ENCODE data around the gene SAFB2. TPM values are rescaled to one million over a fixed set of nuclear protein-coding genes. Genes with fewer than 3 reads are reported as not detected.

The SAFB2 gene
- total RNA-seq (10 to 100 TPM; 35.0 to 68.3 (median 41.5) TPM), polyA plus RNA-seq (100 to 1,000 TPM; 108 to 112 TPM)

DNA sequence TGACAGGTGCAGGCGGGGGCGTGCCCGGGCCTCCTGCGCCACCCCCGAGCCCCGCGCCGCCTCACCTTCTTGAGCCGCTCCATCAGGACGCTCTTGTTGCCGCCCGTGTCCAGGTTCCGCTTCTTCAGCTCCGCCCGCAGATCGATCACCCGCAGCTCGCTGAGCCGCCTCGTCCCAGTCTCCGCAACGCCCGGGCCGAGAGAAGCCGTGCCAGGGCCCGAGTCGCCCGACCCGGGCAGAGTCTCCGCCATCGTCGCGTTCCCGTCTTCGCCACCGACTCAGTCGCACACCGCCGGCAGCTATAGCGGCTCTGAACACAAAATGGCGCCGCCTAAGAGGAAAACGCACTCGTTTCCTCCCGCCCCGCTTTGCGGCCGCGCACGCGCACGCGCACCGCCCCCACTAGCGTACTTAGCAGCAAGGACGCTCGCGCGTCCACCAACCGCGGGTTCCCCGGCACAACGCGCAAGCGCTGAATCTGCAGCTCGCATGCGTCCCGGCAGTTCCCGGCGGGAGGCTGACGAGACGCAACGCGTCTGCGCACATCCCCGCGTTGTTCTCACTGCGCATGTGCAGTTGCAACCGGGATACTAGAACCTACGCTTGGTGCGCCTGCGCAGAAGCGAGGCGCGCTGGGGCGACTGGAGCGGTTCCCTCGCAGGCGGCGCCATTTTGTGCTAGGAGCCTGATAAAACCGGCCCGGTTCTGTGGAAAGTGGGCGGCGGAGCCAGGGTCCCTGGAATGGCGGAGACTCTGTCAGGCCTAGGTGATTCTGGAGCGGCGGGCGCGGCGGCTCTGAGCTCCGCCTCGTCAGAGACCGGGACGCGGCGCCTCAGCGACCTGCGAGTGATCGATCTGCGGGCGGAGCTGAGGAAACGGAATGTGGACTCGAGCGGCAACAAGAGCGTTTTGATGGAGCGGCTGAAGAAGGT, at the start of gene SAFB2, which contains the start of gene SAFB:
Gene SAFB2 (minus strand): TSS at position 312 of the 932 bp plus-strand sequence. CDS start 61 bp downstream, at position 251.
Gene SAFB (plus strand): TSS at position 619 of the 932 bp plus-strand sequence. CDS start 123 bp downstream, at position 742.
- DNase-seq: peak; percentile 99 to 100 (median 100)

DNA sequence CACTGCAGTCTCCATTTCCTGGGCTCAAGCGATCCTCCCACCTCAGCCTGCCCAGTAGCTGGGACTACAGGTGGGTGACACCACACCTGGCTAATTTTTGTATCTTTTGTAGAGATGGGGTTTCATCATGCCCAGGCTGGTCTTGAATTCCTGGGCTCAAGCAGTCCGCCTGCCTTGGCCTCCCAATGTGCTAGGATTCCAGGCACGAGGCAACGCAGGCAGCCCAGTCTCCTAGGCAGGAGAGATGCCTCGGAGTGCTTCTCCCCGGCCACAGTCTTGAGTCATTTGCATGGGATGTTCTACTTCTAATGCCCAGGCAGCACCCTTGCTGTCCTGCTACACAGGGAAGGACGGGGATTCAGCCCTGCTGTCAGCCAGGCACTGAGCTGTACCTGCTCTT, 49.0 kb upstream of the SAFB2 start:
- no peak overlapping the region for H3K27ac ChIP-seq
- DNase-seq (peak in 1 of 6 donors; percentile 23), FAIRE-seq (no peak), ATAC-seq (no peak)
- H3K27me3 ChIP-seq: no peaks in the 10 kb centered on the region
- TF ChIP-seq, protein P1, sequence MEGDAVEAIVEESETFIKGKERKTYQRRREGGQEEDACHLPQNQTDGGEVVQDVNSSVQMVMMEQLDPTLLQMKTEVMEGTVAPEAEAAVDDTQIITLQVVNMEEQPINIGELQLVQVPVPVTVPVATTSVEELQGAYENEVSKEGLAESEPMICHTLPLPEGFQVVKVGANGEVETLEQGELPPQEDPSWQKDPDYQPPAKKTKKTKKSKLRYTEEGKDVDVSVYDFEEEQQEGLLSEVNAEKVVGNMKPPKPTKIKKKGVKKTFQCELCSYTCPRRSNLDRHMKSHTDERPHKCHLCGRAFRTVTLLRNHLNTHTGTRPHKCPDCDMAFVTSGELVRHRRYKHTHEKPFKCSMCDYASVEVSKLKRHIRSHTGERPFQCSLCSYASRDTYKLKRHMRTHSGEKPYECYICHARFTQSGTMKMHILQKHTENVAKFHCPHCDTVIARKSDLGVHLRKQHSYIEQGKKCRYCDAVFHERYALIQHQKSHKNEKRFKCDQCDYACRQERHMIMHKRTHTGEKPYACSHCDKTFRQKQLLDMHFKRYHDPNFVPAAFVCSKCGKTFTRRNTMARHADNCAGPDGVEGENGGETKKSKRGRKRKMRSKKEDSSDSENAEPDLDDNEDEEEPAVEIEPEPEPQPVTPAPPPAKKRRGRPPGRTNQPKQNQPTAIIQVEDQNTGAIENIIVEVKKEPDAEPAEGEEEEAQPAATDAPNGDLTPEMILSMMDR (IDR thresholded peaks at IDR 0.05): no peak
- H3K36me3 ChIP-seq: peaks cover 2 to 26% (median 9%) of the 10 kb centered on the region in 3 donors
- no peaks in the 10 kb centered on the region for H3K4me1 ChIP-seq
- intact Hi-C loops (cut with DNase I): no loop called here
- WGBS, 2 donors: 95 to 97% methylated on average over 7 of the region's 7 CpGs
- H3K4me3 ChIP-seq: no peak overlapping the region
- H3K9me3 ChIP-seq: no peaks in the 10 kb centered on the region

More for the DNA sequence above, at the start of gene SAFB2, which contains the start of gene SAFB:
- Histone ChIP-seq H3K36me3 (peaks cover 3 to 20% (median 4%) of the 10 kb centered on the region in 3 donors), H3K27ac (peak within 1 kb of the TSS; percentile 86 to 94 (median 93)), H3K4me3 (peak within 1 kb of the TSS; percentile 96 to 99 (median 97)), H3K4me1 (peaks cover 35 to 37% (median 37%) of the 10 kb centered on the region in 3 donors), H3K27me3 (no peaks in the 10 kb centered on the region), H3K9me3 (no peaks in the 10 kb centered on the region)
- TF ChIP-seq, protein P1 (IDR thresholded peaks at IDR 0.05): no peak
- WGBS, 2 donors: 0% methylated on average over 97 to 116 of the region's 116 CpGs
- FAIRE-seq (peak; percentile 88), ATAC-seq (peak; percentile 91 to 96 (median 92))
- intact Hi-C loops (cut with DNase I): no loop called here

DNA sequence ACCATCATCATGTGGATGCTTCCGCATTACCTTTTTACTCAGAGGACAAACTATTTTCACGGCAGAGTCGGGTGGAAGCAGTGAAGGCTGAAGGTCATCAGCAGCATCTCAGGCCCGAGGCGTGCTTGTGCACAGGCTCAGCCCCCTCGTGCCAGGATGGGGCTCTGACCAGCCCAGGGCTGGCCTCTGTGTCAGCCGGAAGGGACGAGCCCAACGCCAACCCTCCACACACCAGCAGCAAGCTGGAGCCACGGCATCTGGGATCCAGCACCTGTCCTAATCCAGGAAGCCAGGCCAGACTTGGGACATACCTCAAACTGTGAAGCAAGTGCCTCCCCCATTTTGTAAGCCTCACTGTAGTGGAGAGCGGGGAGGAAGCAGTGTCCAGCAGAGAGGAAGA, 46.6 kb upstream of the SAFB2 start:
- Histone ChIP-seq H3K27ac (no peak overlapping the region), H3K4me1 (no peaks in the 10 kb centered on the region), H3K9me3 (no peaks in the 10 kb centered on the region), H3K36me3 (peaks cover 7 to 47% (median 24%) of the 10 kb centered on the region in 3 donors), H3K4me3 (no peak overlapping the region), H3K27me3 (no peaks in the 10 kb centered on the region)
- intact Hi-C loops (cut with DNase I): no loop called here
- DNase-seq (peak in 1 of 6 donors; percentile 48), FAIRE-seq (no peak), ATAC-seq (no peak)
- TF ChIP-seq, protein P1 (IDR thresholded peaks at IDR 0.05): no peak
- 83 to 85% methylated on average over 11 of the region's 11 CpGs for WGBS, 2 donors

DNA sequence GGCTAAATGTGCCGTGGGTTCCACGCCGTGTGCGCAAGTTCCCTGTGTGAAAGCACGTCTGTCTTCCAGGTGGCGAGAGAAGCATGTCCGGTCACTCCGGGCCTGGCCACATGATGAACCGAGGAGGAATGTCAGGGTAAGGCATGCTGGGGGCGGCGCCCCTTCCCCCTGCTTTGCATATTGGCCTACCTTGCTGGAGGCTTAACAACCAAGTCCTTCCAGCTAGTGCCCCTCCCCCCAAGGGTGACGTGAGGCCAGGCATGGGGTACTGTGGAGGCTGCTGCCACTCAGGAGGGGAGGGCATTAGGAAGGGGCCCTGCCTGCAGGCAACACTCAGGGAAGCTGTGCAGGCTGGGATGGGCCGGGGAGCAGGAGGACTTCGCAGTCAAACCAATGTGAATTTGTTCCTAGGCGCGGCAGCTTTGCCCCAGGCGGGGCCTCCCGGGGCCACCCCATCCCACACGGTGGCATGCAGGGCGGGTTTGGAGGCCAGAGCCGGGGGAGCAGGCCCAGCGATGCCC, 45.2 kb upstream of the SAFB2 start:
- peaks cover 9 to 61% (median 37%) of the 10 kb centered on the region in 3 donors for H3K36me3 ChIP-seq
- ATAC-seq: peak in 1 of 4 donors; percentile 3
- no peaks in the 10 kb centered on the region for H3K4me1 ChIP-seq
- WGBS, 2 donors: 90% methylated on average over 22 of the region's 22 CpGs
- no peak overlapping the region for H3K27ac ChIP-seq
- TF ChIP-seq, protein P1 (IDR thresholded peaks at IDR 0.05): no peak
- no peak overlapping the region for H3K4me3 ChIP-seq
- no peaks in the 10 kb centered on the region for H3K27me3 ChIP-seq
- DNase-seq: peak in 1 of 6 donors; percentile 55
- intact Hi-C loops (cut with DNase I): no loop called here
- FAIRE-seq: no peak
- no peaks in the 10 kb centered on the region for H3K9me3 ChIP-seq

Data from pancreas (tissue), 10 donors.